OCI-LY1 (cell line): ENCODE results near the gene GALNT17.

Source experiments
- CTCF ChIP-seq: fragments of 200-600 bp; sonication (generic), shearing (Covaris generic); IDR thresholded peaks from 2 replicates; pipeline ENCODE4 v1.5.1; 2017; ENCODE audit warnings: mild to moderate bottlenecking, antibody characterized with exemption, low read length, moderate library complexity, mixed read lengths
- EZH2 ChIP-seq: fragments of 200-600 bp; sonication (generic), shearing (Covaris generic); IDR thresholded peaks from 2 replicates; pipeline ENCODE4 v1.8.0; 2017; ENCODE audit warnings: borderline replicate concordance, mixed run types, mild to moderate bottlenecking, antibody characterized with exemption, low read length, moderate library complexity, mixed read lengths

- TF ChIP-seq CTCF (peak; percentile 82), EZH2 (no peak)
Measured at GRCh38 chr7:71752171-71752935, 620.4 kb downstream of the GALNT17 start.
